Measurements from ENCODE around the gene RASAL1.

DNA sequence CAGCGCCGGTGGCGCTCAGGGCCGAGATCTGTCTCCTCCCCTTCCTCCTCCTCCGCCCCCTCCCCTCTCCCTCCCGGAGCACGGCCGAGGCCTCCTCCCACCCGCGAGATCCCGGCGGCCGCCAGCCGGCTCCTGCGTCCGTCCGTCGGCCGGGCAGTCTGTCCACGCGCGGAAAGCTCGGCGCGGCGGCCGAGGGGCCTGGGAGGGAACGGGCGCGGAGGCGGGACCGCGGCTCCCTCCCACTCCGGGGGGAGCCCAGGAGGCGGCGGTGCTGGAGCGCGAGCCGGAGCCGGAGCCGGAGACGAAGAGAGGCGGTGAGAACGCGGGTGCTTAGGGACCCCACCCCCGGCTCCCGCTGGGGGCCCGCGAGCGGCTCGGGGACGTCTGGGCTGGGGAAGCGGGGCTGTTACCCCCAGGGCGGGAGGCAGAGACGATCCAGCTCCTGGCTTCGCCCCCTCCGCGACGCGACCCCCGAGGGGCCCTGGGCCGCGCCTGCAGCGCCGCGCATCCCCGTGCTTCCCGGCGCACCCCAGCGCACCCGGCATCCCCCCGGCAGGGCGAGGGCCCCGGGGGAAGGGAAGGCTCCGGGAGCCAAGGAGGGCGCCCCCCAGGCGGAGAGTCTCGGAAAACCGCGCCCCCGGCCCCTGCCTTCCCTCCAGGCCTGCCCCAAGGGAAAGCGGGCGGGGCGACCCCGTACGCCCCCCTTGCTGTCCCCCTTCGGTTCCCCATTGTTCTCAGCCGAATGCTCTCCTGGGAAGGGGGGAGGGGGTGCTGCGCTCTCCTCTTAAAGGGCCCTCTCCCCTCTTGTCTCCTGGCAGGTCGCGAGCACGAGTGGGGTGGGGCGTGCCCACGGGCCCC lies 78.7 kb downstream of the RASAL1 start, which contains the start of gene DTX1:
- TF ChIP-seq POLR2A (IDR thresholded peaks at IDR 0.05) (no peak), EP300 (IDR thresholded peaks at IDR 0.05) (no peak)
- TF ChIP-seq, protein P1, sequence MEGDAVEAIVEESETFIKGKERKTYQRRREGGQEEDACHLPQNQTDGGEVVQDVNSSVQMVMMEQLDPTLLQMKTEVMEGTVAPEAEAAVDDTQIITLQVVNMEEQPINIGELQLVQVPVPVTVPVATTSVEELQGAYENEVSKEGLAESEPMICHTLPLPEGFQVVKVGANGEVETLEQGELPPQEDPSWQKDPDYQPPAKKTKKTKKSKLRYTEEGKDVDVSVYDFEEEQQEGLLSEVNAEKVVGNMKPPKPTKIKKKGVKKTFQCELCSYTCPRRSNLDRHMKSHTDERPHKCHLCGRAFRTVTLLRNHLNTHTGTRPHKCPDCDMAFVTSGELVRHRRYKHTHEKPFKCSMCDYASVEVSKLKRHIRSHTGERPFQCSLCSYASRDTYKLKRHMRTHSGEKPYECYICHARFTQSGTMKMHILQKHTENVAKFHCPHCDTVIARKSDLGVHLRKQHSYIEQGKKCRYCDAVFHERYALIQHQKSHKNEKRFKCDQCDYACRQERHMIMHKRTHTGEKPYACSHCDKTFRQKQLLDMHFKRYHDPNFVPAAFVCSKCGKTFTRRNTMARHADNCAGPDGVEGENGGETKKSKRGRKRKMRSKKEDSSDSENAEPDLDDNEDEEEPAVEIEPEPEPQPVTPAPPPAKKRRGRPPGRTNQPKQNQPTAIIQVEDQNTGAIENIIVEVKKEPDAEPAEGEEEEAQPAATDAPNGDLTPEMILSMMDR (IDR thresholded peaks at IDR 0.05) = no peak

Data from stomach (tissue), 4 donors.